Skeletal muscle tissue (tissue), 4 donors: ENCODE results near the gene C12orf43. TPM values are rescaled to one million over a fixed set of nuclear protein-coding genes. Genes with fewer than 3 reads are reported as not detected.

Experiments used
- H3K27ac ChIP-seq: one replicate; pipeline ENCODE4 v1.7.0; 2013; ENCODE audit warnings: mild to moderate bottlenecking, low read depth, low read length, inconsistent platforms
- H3K27me3 ChIP-seq, 3 donors: one replicate each; pipeline ENCODE4 v1.7.0; 2013; ENCODE audit warnings: low read length in 3 of 3; ENCODE audit not compliant: control insufficient read depth in 3 of 3, insufficient read depth in 3 of 3
- H3K36me3 ChIP-seq, 3 donors: one replicate each; pipeline ENCODE4 v1.7.0; 2013; ENCODE audit warnings: low read length in 3 of 3; ENCODE audit not compliant: control insufficient read depth in 3 of 3, insufficient read depth in 3 of 3
- H3K4me1 ChIP-seq, 3 donors: one replicate each; pipeline ENCODE4 v1.7.0; 2013; ENCODE audit warnings: low read length in 3 of 3, mild to moderate bottlenecking in 3 of 3; ENCODE audit not compliant: control insufficient read depth in 3 of 3, insufficient read depth in 3 of 3
- H3K4me3 ChIP-seq, 3 donors: one replicate each; pipeline ENCODE4 v1.7.0; 2013; ENCODE audit warnings: low read length in 3 of 3
- H3K9ac ChIP-seq, 3 donors: one replicate each; pipeline ENCODE4 v1.7.0; 2013; ENCODE audit warnings: low read length in 3 of 3, mild to moderate bottlenecking in 3 of 3, moderate library complexity in 2 of 3, low read depth in 1 of 3
- H3K9me3 ChIP-seq, 3 donors: one replicate each; pipeline ENCODE4 v1.7.0; 2013; ENCODE audit warnings: low read length in 3 of 3; ENCODE audit not compliant: control insufficient read depth in 3 of 3
- total RNA-seq: library from RNA; depleted of rRNA; stranded (reverse); fragments of >200 nt; gene quantifications from one replicate; pipeline ENCODE4 v1.2.3, GENCODE V29; 2014
- donor health status: Osteomylitis.

The C12orf43 gene
- total RNA-seq, 1 donor from 2014 or later = 8.4 TPM

DNA sequence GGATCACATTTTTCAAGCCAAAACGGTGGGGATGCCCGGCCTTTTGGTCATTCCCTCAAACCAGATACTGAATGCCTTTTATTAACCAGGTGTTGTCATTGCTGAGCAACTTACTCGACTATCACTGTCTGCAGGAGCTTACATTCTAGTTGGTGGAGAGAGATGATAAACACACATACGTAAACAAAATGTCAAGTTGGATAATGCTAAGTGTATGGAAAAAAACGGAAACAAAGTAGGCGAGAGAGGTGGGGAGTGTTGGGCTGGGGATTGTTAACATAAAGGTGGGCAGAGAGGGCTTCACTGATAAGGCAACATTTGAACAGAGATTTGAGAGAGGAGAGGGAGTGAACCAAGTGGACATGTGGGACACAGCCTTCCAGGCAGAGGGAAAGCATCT lies 4.5 kb downstream of the C12orf43 start:
- Histone ChIP-seq H3K27me3 (no peaks in the 10 kb centered on the region), H3K4me1 (peaks cover 6 to 7% (median 6%) of the 10 kb centered on the region in 3 donors), H3K36me3 (peaks cover 29 to 47% (median 38%) of the 10 kb centered on the region in 3 donors), H3K9me3 (no peaks in the 10 kb centered on the region), H3K27ac (no peak overlapping the region), H3K4me3 (no peak overlapping the region), H3K9ac (no peak overlapping the region)

DNA sequence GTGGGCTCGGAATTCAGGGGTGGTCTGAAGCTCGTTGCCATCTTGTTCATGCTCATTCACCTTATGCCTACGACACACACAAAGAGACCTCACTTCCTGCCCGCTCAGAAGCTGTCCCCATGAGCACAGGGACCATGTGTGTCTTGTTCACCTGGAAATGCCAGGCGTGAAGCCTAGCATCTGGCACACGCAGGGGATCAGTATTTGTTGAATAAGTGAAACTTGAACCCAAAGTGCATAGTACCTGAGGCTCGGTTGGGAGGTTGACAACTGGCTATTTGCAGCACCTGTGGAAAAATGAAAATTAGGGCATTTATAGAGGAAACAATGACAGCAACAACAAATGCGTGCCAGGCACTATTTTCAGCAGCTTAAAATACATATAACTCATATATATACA lies 5.4 kb downstream of the C12orf43 start:
- Histone ChIP-seq H3K27me3 (no peaks in the 10 kb centered on the region), H3K4me1 (peaks cover 4 to 5% (median 4%) of the 10 kb centered on the region in 3 donors), H3K4me3 (no peak overlapping the region), H3K9ac (no peak overlapping the region), H3K27ac (no peak overlapping the region), H3K9me3 (no peaks in the 10 kb centered on the region), H3K36me3 (peaks cover 29 to 47% (median 45%) of the 10 kb centered on the region in 3 donors)

DNA sequence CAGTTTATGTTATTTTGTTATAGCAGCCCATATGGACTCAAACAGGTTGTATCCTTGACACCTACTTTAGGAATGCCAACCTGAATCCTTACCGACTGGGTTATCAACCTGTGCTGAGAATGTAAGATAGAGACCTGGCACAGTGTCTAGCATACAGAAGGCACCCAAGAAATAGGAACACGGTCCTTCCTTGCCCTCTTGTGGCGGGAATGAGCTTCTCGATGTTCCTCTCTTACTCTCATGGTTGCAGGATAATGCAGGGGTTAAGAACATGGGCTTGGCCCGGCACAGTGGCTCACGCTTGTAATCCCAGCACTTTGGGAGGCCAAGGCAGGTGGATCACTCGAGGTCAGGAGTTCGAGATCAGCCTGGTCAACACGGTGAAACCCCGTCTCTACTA lies 6.5 kb downstream of the C12orf43 start:
- H3K9ac ChIP-seq = no peak overlapping the region
- peaks cover 36 to 53% (median 53%) of the 10 kb centered on the region in 3 donors for H3K36me3 ChIP-seq
- H3K9me3 ChIP-seq = no peaks in the 10 kb centered on the region
- no peaks in the 10 kb centered on the region for H3K4me1 ChIP-seq
- H3K27ac ChIP-seq = no peak overlapping the region
- no peaks in the 10 kb centered on the region for H3K27me3 ChIP-seq
- H3K4me3 ChIP-seq = no peak overlapping the region

DNA sequence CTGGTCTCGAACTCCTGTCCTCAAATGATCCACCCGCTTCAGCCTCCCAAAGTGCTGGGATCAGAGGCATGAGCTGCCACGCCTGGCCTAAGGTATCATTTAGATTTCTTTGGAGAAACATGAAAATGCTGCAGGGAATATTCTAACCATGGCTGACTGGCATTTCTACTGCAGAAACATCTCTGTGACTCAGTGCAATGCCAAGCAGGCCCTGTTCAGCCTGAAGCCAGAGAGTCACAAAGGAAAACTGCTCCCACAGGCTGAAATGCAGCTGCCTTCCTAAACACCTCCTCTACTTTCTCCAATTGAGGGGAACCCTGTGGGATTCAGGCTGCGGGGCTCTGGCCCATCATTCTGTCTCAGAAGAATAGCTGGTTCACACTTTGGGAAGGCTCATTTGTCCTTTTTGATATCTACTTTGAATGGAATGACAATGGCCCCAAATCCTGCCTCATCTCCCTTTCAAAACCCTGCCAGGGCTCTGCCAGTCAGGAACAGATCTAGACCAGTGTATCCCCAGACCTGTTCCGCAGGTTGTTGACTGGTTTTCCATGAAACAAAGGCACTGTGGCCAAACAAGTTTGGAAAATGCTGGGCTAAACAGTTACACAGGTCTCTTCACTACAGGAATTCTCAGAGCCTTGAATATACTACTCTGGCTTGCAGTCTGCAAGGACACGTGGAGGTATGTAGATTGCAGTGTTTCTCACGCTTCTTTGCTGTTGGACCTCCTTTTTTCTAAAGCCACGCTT lies 7.8 kb downstream of the C12orf43 start:
- no peak overlapping the region for H3K9ac ChIP-seq
- no peaks in the 10 kb centered on the region for H3K9me3 ChIP-seq
- H3K27ac ChIP-seq = no peak overlapping the region
- H3K27me3 ChIP-seq = no peaks in the 10 kb centered on the region
- H3K4me3 ChIP-seq = no peak overlapping the region
- no peaks in the 10 kb centered on the region for H3K4me1 ChIP-seq
- peaks cover 48 to 65% (median 65%) of the 10 kb centered on the region in 3 donors for H3K36me3 ChIP-seq

DNA sequence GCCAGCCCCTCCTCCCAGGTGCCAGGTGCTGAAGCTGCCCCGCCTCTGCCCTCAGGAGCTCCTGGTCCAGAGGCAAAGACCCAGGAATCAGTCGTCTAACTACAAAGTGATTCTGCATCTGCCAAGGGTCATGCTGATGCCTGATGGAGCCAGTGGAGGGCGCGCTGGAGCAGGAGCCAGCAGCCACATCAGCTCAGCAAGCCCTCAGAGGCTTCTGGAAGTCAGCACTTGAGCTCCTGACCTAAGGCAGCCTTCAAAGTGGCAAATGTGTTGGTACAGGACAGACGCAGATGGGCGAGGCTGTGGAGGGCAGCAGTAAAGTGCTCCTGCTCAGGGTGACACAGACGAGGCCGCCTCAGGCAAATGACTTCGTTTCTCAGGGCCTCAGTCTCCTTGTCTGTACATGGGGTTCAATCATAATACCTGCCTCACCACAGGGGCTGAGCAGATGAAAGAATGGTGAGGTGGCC lies 10.9 kb downstream of the C12orf43 start:
- Histone ChIP-seq H3K9ac (no peak overlapping the region), H3K9me3 (no peaks in the 10 kb centered on the region), H3K36me3 (peaks cover 49 to 57% (median 56%) of the 10 kb centered on the region in 3 donors), H3K4me3 (no peak overlapping the region), H3K27me3 (no peaks in the 10 kb centered on the region), H3K27ac (no peak overlapping the region), H3K4me1 (no peaks in the 10 kb centered on the region)

DNA sequence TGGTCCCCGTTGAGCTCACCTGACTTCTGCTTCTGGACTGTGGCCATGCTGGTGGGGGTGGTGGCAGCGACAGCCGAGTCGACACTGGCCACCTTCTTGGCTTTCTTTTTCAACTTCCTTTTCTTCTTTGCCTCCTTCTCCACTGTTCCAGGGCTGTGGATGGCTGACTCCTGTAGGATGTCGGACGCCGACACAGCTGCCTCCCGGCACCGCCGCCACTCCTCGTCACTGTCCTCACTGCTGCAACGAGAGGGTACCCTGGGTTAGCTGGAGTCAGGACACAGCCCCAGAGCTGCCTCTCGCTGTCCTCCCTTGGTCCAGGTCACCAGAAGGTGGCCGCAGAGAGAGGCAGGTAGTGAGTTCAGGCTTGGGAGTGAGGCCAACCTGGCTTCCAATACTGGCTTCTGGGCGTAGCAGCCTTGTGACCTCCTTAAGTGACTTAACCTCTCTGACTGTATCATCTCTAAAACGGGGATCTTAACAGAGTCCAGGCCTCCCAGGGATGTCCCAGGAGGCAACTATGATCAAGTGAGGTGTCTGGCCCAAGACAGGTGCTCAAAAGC lies 12.0 kb downstream of the C12orf43 start:
- Histone ChIP-seq H3K27ac (no peak overlapping the region), H3K9me3 (no peaks in the 10 kb centered on the region), H3K9ac (no peak overlapping the region), H3K36me3 (peaks cover 41 to 51% (median 48%) of the 10 kb centered on the region in 3 donors), H3K4me1 (no peaks in the 10 kb centered on the region), H3K4me3 (no peak overlapping the region), H3K27me3 (peaks cover 0 to 3% (median 0%) of the 10 kb centered on the region in 3 donors)

DNA sequence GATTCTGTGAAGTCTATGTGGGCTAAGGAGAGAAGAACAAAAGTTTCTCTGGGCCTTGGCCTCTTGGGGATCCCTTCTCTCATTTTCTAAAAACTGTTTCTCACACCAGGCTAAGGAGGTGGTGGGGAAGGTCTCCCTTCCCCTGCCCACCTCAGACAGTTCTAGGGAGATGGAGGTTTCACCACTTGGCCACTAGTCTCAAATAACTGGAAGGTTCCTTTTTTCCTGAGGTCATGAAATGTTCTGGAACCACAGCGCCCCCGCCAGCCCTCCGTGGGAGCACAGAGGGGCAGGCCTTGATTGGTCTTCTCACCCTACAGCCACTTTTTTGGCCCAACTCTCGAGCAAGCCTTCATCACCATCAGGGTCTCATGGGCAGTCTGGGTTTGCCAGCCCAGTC lies 12.6 kb downstream of the C12orf43 start:
- Histone ChIP-seq H3K27me3 (peaks cover 3 to 10% (median 6%) of the 10 kb centered on the region in 3 donors), H3K27ac (no peak overlapping the region), H3K4me1 (no peaks in the 10 kb centered on the region), H3K4me3 (no peak overlapping the region), H3K9ac (no peak overlapping the region), H3K36me3 (peaks cover 39 to 46% (median 41%) of the 10 kb centered on the region in 3 donors), H3K9me3 (no peaks in the 10 kb centered on the region)

DNA sequence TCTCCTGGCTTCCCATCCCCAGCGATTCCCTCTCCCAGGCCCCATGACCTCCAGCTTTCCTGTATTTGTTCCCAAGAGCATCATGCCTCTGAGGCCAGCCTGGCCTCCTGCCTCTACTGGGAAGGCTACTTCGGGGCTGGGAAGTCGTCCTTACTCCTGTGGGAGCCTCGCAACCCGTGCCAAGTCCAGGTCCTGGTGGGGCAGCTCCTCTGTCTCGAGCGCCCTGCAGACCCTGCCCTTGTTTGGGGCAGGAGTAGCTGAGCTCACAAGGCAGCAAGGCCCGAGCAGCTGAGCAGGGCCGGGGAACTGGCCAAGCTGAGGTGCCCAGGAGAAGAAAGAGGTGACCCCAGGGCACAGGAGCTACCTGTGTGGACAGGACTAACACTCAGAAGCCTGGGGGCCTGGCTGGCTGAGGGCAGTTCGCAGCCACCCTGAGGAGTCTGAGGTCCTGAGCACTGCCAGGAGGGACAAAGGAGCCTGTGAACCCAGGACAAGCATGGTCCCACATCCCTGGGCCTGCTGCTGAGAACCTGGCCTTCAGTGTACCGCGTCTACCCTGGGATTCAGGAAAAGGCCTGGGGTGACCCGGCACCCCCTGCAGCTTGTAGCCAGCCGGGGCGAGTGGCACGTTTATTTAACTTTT lies 14.3 kb downstream of the C12orf43 start:
- Histone ChIP-seq H3K36me3 (peaks cover 29 to 33% (median 33%) of the 10 kb centered on the region in 3 donors), H3K27me3 (peaks cover 12 to 22% (median 16%) of the 10 kb centered on the region in 3 donors), H3K9me3 (no peaks in the 10 kb centered on the region), H3K27ac (no peak overlapping the region), H3K9ac (no peak overlapping the region), H3K4me1 (no peaks in the 10 kb centered on the region), H3K4me3 (no peak overlapping the region)

DNA sequence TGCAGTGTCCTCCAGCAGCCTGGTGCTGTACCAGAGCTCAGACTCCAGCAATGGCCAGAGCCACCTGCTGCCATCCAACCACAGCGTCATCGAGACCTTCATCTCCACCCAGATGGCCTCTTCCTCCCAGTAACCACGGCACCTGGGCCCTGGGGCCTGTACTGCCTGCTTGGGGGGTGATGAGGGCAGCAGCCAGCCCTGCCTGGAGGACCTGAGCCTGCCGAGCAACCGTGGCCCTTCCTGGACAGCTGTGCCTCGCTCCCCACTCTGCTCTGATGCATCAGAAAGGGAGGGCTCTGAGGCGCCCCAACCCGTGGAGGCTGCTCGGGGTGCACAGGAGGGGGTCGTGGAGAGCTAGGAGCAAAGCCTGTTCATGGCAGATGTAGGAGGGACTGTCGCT lies 15.2 kb downstream of the C12orf43 start:
- Histone ChIP-seq H3K9ac (no peak overlapping the region), H3K27ac (no peak overlapping the region), H3K4me3 (no peak overlapping the region), H3K9me3 (no peaks in the 10 kb centered on the region), H3K27me3 (peaks cover 12 to 23% (median 18%) of the 10 kb centered on the region in 3 donors), H3K36me3 (peaks cover 29 to 33% (median 29%) of the 10 kb centered on the region in 3 donors), H3K4me1 (no peaks in the 10 kb centered on the region)

DNA sequence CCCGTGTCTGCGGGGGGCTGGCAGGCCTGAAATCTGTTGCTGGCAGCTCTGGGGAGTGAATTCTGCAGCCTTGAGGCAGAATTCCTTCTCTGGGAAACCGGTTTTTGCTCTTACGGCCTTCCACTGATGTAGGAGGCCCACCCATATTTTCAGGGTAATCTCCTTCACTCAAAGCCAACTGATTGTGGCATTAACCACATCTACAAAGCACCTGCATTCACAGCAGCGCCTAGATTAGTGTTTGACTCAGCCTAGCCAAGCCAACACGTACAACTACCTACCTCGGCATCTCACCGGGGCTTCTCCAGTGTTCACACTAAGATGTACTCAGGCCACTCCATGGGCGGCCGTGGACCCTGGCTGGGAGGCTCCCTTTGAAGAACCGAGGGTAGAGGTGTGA lies 15.8 kb downstream of the C12orf43 start:
- H3K27me3 ChIP-seq = peaks cover 12 to 23% (median 20%) of the 10 kb centered on the region in 3 donors
- peaks cover 23 to 31% (median 28%) of the 10 kb centered on the region in 3 donors for H3K36me3 ChIP-seq
- no peak overlapping the region for H3K27ac ChIP-seq
- no peak overlapping the region for H3K4me3 ChIP-seq
- no peak overlapping the region for H3K9ac ChIP-seq
- no peaks in the 10 kb centered on the region for H3K4me1 ChIP-seq
- no peaks in the 10 kb centered on the region for H3K9me3 ChIP-seq
